Measurements from ENCODE around the gene PTPN1. TPM values are rescaled to one million over a fixed set of nuclear protein-coding genes. Genes with fewer than 3 reads are reported as not detected.

PTPN1 gene
- total and polyA plus RNA-seq, 2 of the 13 experiments (the other 11 are each of a cell fraction or from before 2014, with no cell fraction given): 17.7 to 37.2 TPM

- no peak for TF ChIP-seq SMAD3 (CRISPR knock-in tag; IDR thresholded peaks at IDR 0.05)
- peak; percentile 54 for TF ChIP-seq MYC (CRISPR knock-in tag; IDR thresholded peaks at IDR 0.05; ENCODE audit: borderline replicate concordance)
- TF ChIP-seq CEBPB (IDR thresholded peaks at IDR 0.05; ENCODE audit: borderline replicate concordance, low read depth, low read length): no peak
- no peak for TF ChIP-seq ZNF605 (CRISPR knock-in tag; IDR thresholded peaks at IDR 0.05)
- no peak for TF ChIP-seq STAT6 (CRISPR knock-in tag; IDR thresholded peaks at IDR 0.05; ENCODE audit: borderline replicate concordance)
- peak; percentile 63; the same call in 1 of the 2 replicates for TF ChIP-seq NFKB2 (CRISPR knock-in tag; IDR thresholded peaks at IDR 0.05; ENCODE audit: borderline replicate concordance)
- no peak for TF ChIP-seq SIX1 (CRISPR knock-in tag; IDR thresholded peaks at IDR 0.05; ENCODE audit: borderline replicate concordance)
- no peak for TF ChIP-seq ATF4 (CRISPR knock-in tag; IDR thresholded peaks at IDR 0.05)
- TF ChIP-seq E2F2 (CRISPR knock-in tag; IDR thresholded peaks at IDR 0.05; ENCODE audit: borderline replicate concordance): no peak
- TF ChIP-seq IKZF5 (CRISPR knock-in tag; IDR thresholded peaks at IDR 0.05): no peak
- TF ChIP-seq MBNL3 (CRISPR knock-in tag; conservative IDR thresholded peaks at IDR 0.05): no peak
- no peak for TF ChIP-seq ZNF513 (CRISPR knock-in tag; conservative IDR thresholded peaks at IDR 0.05)
- TF ChIP-seq FOXM1 (CRISPR knock-in tag; IDR thresholded peaks at IDR 0.05): no peak
- TF ChIP-seq RFX1 (IDR thresholded peaks at IDR 0.05): no peak
- TF ChIP-seq ZMYM4 (CRISPR knock-in tag; IDR thresholded peaks at IDR 0.05): no peak
- peak; percentile 21; the same call in 1 of the 2 replicates for TF ChIP-seq BCL3 (CRISPR knock-in tag; IDR thresholded peaks at IDR 0.05)
- no peak for TF ChIP-seq HNRNPK (IDR thresholded peaks at IDR 0.05; ENCODE audit: low read depth, low read length, poor library complexity, severe bottlenecking)
- 0 out of 2 replicates have a peak, but pooled peaks have one; percentile 39 for TF ChIP-seq ZNF639 (CRISPR knock-in tag; conservative IDR thresholded peaks at IDR 0.05)
- TF ChIP-seq MIER3 (CRISPR knock-in tag; IDR thresholded peaks at IDR 0.05; ENCODE audit: borderline replicate concordance): peak; percentile 29; the same call in 1 of the 2 replicates
These were observed 78.0 kb downstream of the PTPN1 start (continued) for GRCh38 chr20:50588034-50588736.
